ENCODE data around the gene LRIG1.

DNA sequence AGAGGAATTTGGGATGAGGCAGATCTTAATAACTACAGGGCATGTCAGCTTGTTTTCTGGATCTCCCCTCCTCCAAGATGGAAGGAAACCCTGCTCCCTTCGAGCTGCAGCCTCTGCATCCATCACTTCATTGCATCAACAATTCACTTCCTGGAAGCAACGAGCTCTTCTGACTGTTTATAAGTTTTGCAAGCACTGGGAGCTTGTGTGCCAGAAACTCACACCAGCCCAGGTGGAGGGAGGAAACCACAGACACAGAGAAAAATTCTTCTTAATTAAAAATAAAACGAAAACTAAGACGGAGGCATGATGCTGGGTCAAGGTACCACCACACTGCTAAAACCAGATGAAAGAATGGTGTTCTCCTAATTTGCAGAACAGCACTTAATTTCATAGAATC is 10.6 kb downstream of the LRIG1 start:
- TF ChIP-seq, protein P1, sequence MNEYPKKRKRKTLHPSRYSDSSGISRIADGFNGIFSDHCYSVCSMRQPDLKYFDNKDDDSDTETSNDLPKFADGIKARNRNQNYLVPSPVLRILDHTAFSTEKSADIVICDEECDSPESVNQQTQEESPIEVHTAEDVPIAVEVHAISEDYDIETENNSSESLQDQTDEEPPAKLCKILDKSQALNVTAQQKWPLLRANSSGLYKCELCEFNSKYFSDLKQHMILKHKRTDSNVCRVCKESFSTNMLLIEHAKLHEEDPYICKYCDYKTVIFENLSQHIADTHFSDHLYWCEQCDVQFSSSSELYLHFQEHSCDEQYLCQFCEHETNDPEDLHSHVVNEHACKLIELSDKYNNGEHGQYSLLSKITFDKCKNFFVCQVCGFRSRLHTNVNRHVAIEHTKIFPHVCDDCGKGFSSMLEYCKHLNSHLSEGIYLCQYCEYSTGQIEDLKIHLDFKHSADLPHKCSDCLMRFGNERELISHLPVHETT (tag by site-specific recombination; IDR thresholded peaks at IDR 0.05), result no peak
- TF ChIP-seq, protein P2, sequence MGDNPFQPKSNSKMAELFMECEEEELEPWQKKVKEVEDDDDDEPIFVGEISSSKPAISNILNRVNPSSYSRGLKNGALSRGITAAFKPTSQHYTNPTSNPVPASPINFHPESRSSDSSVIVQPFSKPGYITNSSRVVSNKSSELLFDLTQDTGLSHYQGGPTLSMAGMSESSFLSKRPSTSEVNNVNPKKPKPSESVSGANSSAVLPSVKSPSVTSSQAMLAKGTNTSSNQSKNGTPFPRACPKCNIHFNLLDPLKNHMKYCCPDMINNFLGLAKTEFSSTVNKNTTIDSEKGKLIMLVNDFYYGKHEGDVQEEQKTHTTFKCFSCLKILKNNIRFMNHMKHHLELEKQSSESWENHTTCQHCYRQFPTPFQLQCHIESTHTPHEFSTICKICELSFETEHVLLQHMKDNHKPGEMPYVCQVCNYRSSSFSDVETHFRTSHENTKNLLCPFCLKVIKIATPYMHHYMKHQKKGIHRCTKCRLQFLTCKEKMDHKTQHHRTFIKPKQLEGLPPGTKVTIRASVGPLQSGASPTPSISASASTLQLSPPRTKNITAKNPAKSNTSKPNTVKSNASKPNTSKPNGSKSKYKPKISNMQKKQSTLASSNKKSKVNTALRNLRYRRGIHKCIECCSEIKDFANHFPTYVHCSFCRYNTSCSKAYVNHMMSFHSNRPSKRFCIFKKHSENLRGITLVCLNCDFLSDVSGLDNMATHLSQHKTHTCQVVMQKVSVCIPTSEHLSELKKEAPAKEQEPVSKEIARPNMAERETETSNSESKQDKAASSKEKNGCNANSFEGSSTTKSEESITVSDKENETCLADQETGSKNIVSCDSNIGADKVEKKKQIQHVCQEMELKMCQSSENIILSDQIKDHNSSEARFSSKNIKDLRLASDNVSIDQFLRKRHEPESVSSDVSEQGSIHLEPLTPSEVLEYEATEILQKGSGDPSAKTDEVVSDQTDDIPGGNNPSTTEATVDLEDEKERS (tag by site-specific recombination; IDR thresholded peaks at IDR 0.05), result no peak
- TF ChIP-seq, protein P3, sequence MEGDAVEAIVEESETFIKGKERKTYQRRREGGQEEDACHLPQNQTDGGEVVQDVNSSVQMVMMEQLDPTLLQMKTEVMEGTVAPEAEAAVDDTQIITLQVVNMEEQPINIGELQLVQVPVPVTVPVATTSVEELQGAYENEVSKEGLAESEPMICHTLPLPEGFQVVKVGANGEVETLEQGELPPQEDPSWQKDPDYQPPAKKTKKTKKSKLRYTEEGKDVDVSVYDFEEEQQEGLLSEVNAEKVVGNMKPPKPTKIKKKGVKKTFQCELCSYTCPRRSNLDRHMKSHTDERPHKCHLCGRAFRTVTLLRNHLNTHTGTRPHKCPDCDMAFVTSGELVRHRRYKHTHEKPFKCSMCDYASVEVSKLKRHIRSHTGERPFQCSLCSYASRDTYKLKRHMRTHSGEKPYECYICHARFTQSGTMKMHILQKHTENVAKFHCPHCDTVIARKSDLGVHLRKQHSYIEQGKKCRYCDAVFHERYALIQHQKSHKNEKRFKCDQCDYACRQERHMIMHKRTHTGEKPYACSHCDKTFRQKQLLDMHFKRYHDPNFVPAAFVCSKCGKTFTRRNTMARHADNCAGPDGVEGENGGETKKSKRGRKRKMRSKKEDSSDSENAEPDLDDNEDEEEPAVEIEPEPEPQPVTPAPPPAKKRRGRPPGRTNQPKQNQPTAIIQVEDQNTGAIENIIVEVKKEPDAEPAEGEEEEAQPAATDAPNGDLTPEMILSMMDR (tag by site-specific recombination; IDR thresholded peaks at IDR 0.05), result no peak
- TF ChIP-seq ZNF747 (tag by site-specific recombination; IDR thresholded peaks at IDR 0.05) (no peak), YY1 (tag by site-specific recombination; IDR thresholded peaks at IDR 0.05) (no peak), ZNF585B (tag by site-specific recombination; IDR thresholded peaks at IDR 0.05) (no peak), ZNF121 (tag by site-specific recombination; IDR thresholded peaks at IDR 0.05) (no peak), ZNF169 (tag by site-specific recombination; IDR thresholded peaks at IDR 0.05) (no peak), ZSCAN30 (tag by site-specific recombination; IDR thresholded peaks at IDR 0.05) (no peak), ZNF660 (tag by site-specific recombination; IDR thresholded peaks at IDR 0.05) (no peak), ZNF776 (tag by site-specific recombination; IDR thresholded peaks at IDR 0.05; ENCODE audit: borderline replicate concordance) (no peak)
- TF ChIP-seq, protein P4, sequence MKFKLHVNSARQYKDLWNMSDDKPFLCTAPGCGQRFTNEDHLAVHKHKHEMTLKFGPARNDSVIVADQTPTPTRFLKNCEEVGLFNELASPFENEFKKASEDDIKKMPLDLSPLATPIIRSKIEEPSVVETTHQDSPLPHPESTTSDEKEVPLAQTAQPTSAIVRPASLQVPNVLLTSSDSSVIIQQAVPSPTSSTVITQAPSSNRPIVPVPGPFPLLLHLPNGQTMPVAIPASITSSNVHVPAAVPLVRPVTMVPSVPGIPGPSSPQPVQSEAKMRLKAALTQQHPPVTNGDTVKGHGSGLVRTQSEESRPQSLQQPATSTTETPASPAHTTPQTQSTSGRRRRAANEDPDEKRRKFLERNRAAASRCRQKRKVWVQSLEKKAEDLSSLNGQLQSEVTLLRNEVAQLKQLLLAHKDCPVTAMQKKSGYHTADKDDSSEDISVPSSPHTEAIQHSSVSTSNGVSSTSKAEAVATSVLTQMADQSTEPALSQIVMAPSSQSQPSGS (tag by site-specific recombination; IDR thresholded peaks at IDR 0.05; ENCODE audit: low read depth), result no peak
- TF ChIP-seq, protein P5, sequence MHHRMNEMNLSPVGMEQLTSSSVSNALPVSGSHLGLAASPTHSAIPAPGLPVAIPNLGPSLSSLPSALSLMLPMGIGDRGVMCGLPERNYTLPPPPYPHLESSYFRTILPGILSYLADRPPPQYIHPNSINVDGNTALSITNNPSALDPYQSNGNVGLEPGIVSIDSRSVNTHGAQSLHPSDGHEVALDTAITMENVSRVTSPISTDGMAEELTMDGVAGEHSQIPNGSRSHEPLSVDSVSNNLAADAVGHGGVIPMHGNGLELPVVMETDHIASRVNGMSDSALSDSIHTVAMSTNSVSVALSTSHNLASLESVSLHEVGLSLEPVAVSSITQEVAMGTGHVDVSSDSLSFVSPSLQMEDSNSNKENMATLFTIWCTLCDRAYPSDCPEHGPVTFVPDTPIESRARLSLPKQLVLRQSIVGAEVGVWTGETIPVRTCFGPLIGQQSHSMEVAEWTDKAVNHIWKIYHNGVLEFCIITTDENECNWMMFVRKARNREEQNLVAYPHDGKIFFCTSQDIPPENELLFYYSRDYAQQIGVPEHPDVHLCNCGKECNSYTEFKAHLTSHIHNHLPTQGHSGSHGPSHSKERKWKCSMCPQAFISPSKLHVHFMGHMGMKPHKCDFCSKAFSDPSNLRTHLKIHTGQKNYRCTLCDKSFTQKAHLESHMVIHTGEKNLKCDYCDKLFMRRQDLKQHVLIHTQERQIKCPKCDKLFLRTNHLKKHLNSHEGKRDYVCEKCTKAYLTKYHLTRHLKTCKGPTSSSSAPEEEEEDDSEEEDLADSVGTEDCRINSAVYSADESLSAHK (tag by site-specific recombination; IDR thresholded peaks at IDR 0.05), result no peak
- TF ChIP-seq, protein P6, sequence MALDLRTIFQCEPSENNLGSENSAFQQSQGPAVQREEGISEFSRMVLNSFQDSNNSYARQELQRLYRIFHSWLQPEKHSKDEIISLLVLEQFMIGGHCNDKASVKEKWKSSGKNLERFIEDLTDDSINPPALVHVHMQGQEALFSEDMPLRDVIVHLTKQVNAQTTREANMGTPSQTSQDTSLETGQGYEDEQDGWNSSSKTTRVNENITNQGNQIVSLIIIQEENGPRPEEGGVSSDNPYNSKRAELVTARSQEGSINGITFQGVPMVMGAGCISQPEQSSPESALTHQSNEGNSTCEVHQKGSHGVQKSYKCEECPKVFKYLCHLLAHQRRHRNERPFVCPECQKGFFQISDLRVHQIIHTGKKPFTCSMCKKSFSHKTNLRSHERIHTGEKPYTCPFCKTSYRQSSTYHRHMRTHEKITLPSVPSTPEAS (tag by site-specific recombination; IDR thresholded peaks at IDR 0.05), result no peak
